Suprapubic skin (tissue), 3 donors: Measurements from ENCODE around the gene OR10V1.

Source experiments
- CTCF ChIP-seq, 2 donors: fragments of 200-600 bp in 1 of 2; fragments of 450-650 bp in 1 of 2; sonication (generic) in 1 of 2; IDR thresholded peaks; one replicate each; pipeline ENCODE4 v1.5.1; 2016 to 2019; ENCODE audit warnings: antibody characterized with exemption in 2 of 2, mild to moderate bottlenecking in 1 of 2, moderate library complexity in 1 of 2
- POLR2AphosphoS5 ChIP-seq, 3 donors: sonication (generic); formaldehyde crosslinking; IDR thresholded peaks; one replicate each; pipeline ENCODE4 v1.6.1; 2017; ENCODE audit warnings: antibody characterized with exemption in 3 of 3

GRCh38 chr11:59727426-59727825, 13.8 kb upstream of the OR10V1 start:
- TF ChIP-seq CTCF (IDR thresholded peaks at IDR 0.05) (no peak), POLR2AphosphoS5 (IDR thresholded peaks at IDR 0.05) (no peak)
